Astrocyte of the hippocampus (primary cell): ENCODE data around the gene CAMTA1.
A peak's percentile ranks its signal among the peaks of the same experiment; 100 is the strongest.

Experiments
- DNase-seq: peaks from one replicate; pipeline ENCODE4 v3.0.0; 2011; ENCODE audit warnings: low read depth, low spot score

The CAMTA1 gene

DNA sequence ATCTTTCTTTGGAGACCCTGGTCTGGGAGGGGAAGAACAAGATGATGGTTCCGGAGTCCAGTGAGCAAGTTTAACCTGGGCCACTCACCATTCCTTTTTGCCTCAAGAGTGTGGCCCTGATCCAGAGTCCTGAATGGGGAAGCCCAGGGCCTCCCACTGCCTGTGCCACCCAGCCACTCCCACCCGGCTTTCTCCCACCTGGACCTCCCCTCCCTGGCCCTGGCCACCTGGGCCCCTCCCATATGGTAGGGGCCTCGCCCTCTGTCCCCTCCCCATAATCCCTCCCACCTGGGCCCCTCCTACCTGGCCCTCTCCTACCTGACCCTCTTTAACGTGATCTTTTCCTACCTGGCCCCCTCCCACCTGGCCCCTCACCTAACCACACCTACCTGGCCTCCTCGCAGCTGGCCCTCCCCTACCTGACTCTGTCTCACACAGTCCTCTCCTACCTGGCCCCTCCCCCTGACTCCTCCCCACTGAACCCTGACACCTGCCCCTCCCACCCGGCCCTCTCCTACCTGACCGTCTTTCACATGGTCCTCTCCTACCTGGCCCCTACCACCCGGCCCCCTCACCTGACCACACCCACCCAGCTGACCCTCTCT is 765.1 kb downstream of the CAMTA1 start:
- DNase-seq = no peak

DNA sequence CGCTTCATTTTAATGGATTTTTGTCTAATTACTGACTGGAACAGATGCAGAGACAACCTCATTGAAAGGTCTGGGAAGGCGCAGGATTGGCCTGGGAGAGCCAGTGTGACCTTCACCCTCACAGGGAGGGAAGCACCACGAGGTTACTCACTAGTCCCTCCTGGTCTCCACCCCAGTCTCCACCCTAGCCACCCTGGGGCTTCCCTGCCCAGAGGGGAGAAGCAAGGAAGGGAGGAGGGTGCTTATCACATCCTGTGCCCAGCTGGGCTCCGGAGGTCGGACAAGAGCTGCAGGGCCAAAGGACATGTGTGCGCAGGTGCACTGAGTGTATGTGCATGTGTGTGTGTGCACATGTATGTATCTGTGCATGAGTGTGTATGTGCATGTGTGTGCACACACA is 765.7 kb downstream of the CAMTA1 start:
- DNase-seq = no peak

DNA sequence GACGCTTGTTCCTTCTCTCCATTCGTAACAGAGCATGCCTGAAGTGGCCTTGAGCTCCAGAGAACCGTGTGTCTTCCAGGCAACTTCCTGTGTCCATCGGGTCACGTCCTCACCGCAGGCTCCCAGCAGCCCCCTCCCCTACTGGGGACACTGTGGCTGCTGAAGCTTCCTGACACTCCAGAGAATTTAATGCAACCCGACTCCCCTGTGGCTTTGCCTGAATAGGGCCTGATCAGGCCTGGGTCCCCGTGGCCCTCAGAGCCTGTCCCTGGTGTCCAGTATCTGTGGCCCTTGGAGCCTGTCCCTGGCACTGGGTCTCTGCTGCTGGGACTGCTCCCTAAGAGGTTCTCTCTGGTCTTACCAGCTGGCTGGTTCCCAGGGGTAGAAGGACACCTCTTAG is 766.2 kb downstream of the CAMTA1 start:
- no peak for DNase-seq

DNA sequence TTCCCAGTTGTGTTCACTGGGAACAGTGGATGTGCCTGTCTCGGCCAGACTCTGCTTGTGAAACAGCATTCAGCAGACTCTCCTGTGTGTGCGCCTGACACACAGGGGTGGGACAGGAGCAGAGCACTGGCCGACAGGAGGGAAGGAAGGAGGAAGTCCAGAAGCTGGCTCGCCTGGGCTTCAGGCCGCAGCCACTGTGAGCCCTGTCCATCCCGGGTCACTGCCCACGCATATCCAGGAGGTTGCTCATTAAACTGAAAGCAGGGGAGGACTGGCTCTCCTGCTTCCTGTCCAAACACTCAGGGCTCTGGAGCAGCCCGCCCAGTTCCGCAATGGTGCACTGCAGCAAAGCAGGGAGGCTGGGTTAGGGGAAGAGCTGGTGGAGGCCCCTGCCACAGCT is 767.1 kb downstream of the CAMTA1 start:
- DNase-seq = no peak

DNA sequence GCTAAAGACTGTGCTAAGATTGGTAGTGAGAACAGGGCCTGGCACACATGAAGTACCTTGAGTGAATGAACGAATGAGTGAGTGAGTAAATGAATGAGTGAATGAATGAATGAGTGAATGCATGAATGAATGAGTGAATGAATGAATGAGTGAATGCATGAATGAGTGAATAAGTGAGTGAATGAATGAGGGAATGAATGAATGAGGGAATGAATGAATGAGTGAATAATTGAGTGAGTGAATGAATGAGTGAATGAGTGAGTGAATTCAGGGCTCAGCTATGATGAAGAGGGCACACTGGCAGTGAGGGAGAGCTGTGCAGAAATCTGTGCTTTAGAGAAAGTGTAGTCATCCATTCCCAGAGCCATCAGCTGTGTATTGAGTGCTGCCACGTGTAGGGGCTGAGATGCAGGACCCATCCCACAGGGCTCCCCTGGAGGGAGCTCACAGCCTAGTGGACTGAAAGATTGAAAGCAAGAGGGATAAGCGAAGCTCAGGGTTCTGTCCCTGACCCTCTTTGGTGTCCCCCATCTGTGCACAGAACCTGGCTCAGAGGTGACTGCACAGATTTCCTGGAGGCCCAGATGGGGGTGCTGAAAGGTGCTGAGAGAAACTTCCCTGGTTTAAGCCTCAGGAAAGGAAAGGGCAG is 767.9 kb downstream of the CAMTA1 start:
- no peak for DNase-seq

DNA sequence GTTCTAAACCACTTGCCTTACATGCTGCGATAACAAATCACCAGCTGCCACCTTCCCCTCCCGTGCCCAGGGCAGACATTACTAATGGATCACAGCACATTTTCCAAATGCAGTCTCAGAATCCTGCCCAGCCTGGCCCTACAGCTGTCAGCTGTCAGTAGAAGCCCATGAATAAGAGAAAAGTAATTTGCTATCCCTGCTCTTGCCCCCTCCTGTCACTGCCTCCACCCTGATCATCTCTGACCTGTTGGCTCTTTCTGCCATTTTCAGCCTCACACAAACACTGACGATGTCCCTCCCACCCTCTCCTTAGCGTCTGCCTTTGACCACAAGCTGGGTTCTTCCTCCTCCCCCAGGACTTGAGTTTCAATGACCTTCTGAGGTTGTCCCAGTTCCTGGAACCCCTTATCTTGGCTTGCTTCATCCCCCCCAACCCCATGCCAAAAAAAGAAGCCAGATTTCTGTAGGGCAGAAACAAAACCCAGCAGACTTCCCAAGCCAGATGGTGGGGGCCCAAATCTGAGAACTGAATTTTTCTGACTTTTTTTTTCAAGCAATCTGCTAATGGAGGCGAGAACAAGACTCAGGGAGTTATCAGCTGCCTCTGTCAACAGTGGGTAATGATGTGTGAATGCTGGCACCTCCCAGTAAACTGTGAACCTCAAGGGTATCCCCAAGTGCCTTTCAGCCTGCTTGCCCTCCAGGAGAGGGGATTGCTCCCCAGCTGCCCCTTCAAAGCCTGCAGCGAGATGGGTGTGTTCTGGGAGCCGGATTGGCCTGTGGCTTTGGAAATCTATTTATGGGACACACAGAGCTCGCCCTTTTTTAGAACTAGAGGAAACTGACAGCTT is 769.4 kb downstream of the CAMTA1 start:
- DNase-seq = no peak

DNA sequence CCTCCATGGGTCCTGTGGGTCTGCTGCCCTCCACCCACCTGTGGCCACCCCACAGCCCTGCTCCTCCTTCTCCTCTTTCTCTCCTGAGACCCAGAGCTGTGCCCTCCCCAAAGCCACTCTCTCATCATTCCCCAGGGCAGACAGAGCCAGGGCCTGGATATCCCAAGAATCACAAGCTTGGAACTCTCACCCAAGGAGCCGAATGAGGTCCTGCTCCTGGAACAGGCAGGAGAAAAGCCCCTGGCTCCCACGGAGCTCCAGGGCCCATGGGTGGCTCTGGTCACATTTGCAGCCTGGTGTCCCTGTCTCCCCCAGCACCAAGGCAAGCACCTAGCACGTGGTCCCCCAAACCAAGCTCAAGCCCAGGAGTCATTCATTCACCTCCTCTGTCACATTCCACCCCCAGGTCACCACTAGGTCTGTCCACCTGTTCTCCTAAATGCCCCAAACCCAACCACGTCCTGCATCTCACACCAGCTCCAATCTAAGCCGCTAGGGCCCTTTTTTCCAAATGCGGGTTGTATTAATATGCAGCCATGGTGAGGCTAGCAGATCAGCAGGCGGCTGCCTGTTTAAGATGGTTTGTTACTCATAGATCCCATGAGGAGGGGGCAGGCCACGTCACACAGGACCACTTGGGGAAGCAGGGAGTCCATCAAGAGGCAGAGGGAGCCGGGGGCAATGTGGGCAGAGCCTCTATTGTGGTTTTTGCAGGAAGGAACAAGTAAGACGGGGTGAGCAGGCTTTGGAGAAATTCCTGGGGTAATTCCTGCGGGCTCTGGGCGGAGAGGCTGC is 770.3 kb downstream of the CAMTA1 start:
- DNase-seq = peak; percentile 33

DNA sequence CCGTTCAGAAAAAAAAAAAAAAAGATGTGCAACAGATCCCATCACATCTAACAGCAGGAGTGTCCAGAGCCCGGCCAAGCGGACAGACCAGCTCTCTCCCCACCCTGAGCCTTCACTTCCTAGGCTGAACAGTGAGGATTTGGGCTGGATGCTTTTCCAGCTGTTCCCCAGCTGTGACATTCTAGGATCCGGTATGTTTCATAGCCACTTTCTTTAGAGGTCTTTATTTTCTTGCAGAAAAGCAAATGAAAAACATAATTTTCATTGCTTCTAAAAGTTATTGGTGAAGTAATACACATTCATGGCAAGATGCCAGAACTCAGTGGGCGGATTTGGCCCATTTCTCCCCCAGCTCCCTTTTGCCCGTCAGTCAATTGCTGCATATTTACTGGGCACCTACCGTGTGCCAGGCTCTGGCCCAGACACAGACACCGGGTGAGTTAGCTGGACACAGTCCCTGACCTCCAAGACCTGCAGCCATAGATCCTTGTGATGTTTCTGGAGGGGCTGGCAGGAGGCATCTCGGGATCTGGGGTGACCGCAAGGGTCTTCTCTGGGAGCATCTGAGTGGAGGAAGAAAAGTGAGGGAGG is 772.1 kb downstream of the CAMTA1 start:
- DNase-seq = no peak

DNA sequence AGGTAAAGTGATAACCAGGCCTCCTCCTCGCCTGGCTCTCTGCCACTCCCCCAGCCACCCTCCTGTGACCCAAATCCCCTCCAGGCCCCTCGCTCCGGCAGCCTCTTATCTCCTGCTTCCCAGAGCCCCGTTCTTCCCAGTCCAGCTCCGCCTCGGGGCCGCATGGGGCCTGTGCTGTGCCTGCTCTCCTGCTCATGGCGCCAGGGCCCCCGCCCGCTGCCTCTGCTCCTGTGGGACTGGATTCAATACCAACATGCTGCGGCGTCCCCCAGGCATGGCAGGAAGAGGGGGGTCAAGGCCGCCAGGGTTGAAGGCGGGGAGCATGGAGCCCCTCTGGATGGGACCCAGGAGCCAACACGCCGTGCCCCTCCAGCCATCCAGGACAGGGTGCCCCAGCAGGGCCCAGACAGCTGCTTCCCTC is 772.8 kb downstream of the CAMTA1 start:
- no peak for DNase-seq

DNA sequence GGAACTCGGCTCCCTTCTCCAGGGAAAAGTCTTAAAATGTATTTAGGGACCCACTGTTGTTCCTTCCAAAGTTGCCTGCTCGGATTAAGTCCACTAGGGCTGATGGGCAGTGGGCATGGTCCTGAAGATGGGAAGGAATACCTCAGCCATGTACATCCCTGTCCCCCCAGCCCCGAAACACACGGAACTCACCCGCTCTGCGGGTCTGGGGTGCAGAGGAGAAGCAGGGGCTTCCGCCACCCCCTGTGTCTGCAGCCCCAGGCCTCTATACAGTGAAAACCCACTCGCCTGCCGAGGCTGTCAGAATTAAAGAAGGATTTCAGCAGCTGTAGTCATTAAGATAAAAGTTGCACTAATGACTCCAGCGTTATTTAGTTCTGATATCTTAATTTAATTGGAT is 773.2 kb downstream of the CAMTA1 start:
- DNase-seq = no peak

DNA sequence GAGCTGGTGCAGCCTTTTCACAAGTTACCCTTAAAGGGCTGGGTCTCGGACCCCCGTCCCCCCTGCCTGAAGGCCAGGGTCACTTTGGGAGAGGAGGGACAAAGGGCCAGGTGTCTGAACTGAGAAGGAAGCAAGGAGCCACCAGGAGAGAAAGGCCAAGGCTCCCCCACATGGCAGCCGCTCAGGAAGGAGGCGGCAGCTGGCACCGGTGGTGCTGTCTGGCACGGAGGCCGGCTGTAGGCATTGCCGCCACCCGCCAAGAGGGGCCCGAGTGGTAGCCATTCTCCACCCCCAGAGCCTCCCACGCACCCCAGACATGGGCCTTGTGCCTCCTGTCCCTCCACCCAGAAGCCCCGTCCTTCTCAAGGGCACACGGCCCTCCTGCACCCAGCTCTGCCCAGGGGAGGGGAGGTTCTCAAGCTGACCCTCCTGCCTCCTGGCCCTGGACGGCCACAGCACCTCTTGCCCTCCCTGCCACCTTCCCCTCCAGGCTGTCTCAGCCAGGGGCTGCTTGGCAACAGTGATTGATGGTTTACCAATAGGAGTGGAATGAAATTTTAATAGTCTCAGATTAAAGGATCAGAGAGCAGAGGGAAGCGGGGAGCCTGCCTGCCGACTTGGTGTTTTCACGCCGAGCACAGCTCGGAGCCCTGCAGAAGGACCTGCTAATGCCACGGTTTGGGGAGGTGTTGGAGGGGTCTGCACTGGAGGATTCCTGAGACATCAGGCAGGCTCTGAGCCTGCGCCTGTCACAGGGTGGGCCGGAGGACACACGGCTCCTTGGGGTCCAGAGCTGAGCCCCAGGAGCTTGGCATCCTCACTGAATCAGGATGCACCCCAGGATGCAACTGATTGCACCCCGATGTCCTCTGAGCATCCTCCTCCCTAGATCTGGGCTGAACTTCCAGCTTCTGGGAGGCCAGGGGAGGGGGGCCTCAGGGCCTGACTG is 773.9 kb downstream of the CAMTA1 start:
- DNase-seq = no peak

DNA sequence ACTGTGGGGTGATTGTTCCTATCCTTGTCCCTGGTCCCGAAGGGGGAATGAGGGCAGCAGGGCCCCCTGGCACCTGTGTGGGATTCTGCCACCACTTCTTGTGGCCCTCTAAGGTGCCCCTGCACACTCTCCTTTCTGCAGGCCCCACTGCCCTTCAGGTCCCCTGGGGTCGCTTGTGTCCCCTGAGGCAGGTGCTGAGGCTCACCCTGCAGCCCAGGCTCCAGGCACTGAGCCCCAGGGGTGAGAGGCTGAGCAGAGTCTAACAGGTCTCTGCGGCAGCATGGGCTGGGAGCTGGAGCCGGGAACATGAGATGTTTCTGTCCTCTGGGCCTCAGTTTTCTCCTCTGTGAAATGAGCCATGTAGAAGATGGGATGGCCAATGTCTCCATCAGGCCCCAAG is 774.9 kb downstream of the CAMTA1 start:
- no peak for DNase-seq

DNA sequence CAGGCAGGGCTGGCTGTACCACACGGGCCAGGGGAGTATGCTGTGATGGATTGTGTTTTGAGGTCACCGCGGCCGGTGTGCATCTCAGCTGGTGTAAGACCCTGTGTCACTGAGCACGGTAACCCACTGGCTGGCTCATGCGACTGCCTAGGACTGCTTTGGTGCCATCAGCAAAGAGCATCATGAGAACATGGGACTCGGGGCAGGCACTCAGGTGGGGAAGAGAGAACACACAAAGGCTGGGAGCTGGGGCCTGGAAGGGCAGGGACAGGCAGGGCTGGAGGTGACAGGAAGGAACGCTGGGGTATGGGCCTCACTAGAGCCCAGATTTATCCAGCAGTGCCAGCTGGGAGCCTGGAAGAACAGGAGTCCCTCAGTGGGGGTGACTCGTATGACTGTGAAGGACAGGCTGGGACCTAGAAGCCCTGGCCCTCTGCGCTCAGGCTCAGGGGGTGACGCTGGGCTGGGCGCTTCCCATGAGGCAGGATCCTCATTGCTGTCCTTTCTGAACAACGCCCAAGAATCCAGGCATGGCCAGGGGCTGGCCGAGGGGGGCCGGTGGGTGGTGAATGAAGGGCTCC is 775.4 kb downstream of the CAMTA1 start:
- DNase-seq = no peak

DNA sequence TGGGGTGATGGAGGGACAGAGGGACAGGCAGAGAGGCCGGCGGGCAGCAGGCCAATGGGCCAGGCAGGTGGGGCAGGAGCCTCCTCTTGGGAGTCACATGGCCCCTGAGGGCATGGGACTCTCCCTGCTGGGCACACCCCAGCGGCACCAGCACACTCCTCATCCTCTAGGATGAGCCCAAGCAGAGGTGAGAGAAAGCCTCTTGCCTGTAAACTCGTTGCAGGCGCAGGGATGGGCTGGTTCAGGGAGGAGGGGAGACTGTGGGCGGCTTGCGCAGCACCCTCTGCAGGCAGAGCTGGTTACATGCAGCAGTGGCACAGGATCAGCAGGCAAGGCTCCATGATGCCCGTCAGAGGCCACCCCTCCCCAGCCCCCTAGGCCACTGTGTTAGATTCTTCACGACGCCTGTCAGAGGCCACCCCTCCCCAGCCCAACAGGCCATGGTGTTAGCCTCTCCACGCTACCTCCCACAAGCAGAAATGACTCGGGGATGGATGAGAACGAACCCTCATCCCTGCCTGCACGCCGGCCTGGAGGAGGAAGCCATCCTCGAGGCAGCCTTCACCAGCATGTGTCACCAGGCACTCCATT is 776.2 kb downstream of the CAMTA1 start:
- DNase-seq = peak; percentile 38

DNA sequence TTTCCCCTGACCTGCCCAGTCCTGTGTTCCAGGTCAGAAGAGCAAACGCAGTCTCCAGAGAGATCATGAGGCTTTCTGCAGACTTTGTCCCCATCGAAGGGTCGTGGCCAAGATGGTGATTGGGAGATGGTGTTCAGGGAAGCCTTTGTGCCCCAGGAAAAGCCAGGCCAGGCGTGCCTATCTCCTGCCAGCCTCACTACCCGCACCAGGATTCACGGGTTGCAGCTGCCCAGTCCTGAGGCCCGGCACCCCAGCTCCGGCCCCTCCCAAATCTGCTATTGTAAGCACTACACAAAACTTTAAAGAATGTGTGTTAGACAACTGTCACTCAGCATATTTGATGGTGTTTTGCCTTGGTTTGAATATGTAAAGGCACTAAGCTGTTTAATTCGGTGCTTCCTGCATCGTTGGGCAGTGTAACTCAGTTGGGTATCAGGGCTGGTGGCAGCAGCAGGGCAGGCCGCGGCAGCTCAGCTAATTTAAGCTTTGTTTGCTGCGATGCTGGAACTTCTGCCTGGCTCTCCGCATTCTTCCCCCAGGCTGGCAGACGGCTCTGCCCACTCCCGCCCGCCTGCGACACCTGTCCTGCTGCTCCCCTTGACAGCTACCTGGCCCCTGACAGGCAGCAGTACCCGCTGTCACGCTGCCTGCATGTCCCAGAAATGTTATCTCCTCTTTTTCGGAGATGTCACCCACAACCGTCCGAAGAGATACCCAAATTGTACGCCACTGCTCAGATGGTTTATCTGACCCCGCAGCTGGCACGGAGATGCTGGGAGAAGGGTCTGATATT is 776.9 kb downstream of the CAMTA1 start:
- DNase-seq = no peak

DNA sequence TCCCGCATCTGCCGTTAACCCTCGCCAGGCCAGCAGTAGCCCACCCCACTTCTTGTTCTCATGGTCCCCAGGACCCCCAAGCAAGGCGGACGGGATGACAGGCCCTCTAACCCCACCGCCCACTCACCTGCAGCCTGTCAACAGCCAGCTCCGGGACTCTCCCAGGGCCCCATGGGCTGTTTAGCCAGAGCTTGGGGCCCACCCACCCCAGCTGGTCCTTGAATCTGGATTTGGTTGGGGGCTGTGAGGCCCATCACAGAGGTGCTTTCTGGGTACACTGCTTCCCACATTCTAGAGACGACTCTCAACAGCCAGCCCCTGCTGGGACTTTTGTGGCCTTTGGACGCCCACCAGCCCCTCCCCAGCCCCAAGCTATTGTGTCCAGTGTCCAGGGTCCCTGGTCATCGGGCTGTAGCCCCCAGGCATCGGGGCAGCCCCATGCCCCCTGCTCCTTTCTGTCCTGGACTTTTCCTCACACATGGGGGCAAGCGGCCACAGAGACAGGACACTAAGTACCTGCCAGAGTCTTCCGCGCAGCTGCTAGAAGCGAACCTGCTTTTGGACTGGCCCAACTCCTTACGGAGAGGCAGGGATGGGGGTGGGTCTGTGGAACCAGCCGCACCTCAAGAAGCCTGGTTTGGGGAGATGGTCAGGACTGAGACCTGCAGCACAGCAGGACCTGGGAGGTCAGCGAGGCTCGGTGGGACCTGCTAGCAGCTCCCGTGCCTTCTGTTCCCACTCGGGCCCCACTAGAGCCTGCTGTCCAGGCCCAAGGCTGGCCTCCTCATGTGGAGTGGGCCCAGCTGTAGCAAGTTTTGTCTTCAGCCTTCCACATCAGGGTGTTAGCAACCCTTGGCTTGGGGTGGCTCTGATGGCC is 777.7 kb downstream of the CAMTA1 start:
- no peak for DNase-seq

DNA sequence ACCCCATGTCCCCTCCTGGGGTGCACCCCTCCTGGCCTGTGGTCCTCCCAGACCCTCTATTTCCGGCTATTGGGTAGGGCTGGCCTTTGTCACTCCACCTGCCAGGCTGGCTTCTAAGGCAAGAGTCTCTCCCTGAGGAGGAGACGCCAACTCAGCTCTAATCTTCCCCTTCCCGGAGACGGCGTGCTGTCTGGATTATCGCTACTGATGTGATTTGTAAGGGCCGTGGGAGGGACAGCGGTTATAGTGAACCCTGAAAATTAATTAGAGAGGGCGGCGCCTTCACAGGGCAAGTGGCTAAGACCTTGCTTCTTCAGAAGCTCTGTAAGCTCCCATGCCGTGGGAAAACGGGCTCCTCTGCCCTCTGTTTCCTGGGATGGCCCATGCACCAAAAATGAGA is 778.9 kb downstream of the CAMTA1 start:
- DNase-seq = no peak
